ENCODE data around the gene EYA2.
"Not testable (repeated sequence)": the region's sequence is repeated elsewhere in the genome, so short reads cannot be mapped to it uniquely, and the experiment has no call there.

EYA2 gene

GRCh38 chr20:46959081-46959692, 64.5 kb downstream of the EYA2 start:
- DNase-seq, result no peak

- DNase-seq, result no peak
Observed at GRCh38 chr20:46959821-46960220, 65.2 kb downstream of the EYA2 start.

GRCh38 chr20:46960536-46960935, 65.9 kb downstream of the EYA2 start:
- DNase-seq, result no peak

DNA sequence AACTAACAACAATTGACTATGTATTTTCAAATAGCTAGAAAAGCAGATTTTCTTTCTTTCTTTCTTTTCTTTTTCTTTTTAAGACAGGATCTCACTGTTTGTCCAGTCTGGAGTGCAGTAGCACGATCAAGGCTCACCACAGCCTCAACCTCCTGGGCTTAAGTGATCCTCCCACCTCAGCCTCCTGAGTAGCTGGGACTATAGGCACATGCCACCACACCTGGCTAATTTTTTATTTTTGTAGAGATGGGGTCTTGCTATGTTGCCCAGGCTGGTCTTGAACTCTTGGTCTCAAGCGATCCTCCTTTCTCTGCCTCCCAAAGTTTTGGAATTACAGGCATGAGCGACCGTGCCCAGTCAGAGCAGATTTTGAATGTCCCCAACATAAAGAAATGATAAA, 67.3 kb downstream of the EYA2 start:
- DNase-seq, result not testable (repeated sequence)

GRCh38 chr20:46962452-46963195, 68.0 kb downstream of the EYA2 start:
- no peak for DNase-seq

GRCh38 chr20:46963196-46963529, 68.5 kb downstream of the EYA2 start:
- no peak for DNase-seq

DNA sequence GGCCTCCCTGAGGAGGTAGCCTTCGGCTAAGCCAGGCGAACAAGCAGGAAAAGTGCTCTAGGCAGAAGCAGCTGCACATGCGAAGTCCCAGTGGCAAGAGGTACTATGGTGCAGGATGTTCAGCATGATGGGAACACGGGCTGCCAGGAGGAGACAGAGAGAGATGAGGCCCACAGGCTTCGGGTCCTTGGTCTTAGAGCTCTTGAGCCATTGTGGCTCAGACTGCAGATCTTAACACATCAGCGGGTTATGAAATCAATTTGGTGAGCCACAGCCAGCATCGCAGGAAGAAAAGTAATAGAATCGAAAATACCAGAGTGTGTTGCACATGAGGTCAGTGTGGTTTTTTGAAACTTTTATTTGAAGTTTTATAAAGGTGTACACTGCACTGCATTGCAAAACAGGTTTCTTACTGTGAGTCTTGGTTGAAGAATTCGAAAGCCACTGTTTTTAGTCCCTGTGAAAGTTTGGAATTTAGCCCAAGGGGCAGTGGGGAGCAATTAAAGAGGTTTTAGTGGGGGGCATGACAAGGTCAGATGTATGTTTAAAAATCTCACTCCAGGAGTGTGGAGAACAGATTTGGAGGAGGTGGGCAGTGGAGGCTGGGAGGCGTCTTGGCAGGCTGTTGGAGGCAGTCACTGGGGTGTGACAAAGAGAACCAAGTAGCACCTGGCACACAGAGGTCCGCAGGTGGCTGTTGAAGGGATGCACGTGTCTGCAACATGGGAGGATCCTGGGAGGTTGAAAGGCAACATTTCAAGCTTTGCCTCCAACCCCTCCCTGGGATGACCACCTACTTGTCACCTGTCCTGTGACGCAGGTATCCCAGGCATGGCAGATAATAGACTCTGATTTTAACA, 69.3 kb downstream of the EYA2 start:
- DNase-seq, result no peak

- DNase-seq, result no peak
Observed at GRCh38 chr20:46964618-46965455, 70.2 kb downstream of the EYA2 start.

- no peak for DNase-seq
Observed at GRCh38 chr20:46965477-46965876, 70.8 kb downstream of the EYA2 start.

GRCh38 chr20:46967646-46968045, 73.0 kb downstream of the EYA2 start:
- no peak for DNase-seq

DNA sequence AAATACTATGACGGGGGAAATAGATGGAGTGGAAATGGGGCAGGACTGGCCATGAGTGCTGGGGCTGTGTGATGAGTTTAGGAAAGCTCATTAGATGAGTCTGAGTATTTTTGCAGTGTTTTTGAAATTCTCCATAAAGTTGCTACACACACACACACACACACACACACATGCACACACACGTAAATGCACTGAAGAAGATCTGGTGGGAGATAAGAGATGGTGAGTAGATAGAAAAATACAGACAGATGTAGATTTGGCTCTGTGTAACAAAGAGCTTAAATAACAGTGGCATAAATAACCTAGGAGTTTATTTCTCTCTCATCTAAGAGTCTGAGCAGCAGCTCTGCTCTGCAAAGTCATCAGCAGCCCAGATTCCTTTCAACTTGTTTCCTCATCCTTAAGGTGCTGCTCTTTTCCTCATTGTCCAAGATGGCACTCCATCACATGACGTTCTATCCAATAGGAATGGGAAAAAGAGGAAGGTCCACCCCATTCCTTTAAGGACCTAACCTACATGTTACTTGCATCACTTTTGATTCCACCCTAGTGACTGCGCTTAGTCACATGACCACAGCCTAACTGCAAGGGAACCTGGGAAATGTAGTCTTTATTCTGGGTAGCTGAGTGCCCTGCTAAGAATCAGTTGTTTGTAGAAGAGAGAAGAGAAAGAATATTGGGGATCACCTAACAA, 76.4 kb downstream of the EYA2 start:
- no peak for DNase-seq

- no peak for DNase-seq
Observed at GRCh38 chr20:46973766-46974165, 79.1 kb downstream of the EYA2 start.

- no peak for DNase-seq
Observed at GRCh38 chr20:46974669-46975434, 80.2 kb downstream of the EYA2 start.

DNA sequence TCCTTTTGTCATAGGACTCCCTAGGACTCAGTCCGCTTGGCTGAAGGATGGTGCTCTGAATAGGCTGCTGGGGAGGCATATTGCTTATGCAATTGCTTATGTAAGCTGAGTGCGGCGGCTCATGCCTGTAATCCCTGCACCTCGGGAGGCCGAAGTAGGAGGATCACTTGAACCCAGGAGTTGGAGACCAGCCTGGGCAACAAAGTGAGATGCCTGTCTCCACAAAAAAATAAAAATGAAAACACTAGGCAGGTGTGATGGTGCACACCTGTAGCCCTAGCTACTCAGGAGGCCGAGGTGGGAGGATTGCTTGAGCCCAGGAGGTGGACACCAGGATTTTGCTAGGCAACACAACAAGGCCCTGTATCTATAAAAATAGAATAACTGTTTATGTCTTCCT, 81.3 kb downstream of the EYA2 start:
- DNase-seq, result no peak

DNA sequence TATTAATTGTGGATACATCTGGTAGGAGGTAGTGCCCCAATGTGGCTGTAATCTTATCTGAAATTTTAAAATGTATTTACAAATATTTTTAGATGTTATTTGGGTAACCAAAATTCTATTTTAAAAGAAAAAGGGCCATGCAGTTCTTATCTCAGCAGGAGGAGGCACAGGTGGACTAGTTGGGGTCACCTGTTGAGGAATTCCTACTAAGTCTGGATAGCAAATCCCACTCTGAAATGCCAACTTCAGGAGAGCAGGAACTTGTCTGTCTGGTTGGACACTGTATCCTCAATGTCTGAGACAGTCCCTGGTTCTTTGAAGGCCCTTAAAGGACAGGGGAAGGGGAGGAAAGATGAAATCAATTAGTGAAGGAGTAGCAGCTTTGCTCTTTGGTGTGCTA, 82.6 kb downstream of the EYA2 start:
- no peak for DNase-seq

DNA sequence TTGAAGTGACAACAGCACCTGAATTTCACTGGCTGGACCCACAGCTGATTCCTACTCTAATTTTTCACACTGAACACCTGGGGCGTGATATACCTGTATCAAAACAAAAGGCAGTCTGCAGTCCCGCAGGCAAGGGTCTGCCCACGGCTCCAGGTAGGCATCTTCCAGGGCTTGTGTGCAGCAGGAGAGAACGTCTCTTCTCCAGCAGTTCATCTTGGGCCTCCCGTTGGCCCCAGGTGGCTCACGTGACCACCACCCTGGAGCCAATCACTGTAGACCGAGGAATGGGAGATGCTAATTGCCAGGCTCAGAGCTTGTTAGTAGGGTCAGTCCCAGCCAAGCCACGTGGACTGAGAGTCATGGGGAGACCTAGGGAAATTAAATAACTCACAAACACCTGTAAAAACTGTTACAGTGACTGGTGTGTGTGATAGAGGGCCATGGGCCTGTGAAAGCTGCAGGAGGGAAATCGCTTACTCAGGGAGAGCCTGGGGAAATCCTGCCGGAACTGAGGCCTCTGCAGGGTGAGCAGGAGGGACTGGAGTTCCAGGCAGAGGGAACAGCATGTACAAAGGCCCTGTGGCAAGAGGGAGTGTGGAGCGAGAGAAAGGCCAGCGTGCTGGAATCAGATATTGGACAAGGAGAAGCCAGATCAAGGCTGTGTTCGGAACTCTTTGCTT, 83.4 kb downstream of the EYA2 start:
- DNase-seq, result no peak

GRCh38 chr20:46978951-46979491, 84.4 kb downstream of the EYA2 start:
- DNase-seq, result no peak

- DNase-seq, result no peak
Observed at GRCh38 chr20:46979603-46980241, 85.1 kb downstream of the EYA2 start.

- DNase-seq, result no peak
Observed at GRCh38 chr20:46981184-46981583, 86.5 kb downstream of the EYA2 start.

- no peak for DNase-seq
Observed at GRCh38 chr20:46983466-46983865, 88.8 kb downstream of the EYA2 start.

All from activated CD4-positive, alpha-beta T cell treated with anti-CD3 and anti-CD28 coated beads for 4 hours (primary cell).